Spleen (tissue), 7 donors: ENCODE results near the gene CCL16.

Source experiments
- CTCF ChIP-seq, 11 experiments: fragments of 200-600 bp in 7 of 11; fragments of 450-650 bp in 4 of 11; sonication (generic) in 4 of 11; IDR thresholded peaks in 8 of 11; conservative IDR thresholded peaks in 3 of 11; 1 replicate in 7 of 11; 2 replicates in 4 of 11; pipeline versions ENCODE4 v1.4.0 to v1.8.0; 2016 to 2021; ENCODE audit warnings: antibody characterized with exemption in 11 of 11, inconsistent platforms in 4 of 11, mild to moderate bottlenecking in 1 of 11
- POLR2A ChIP-seq, 3 donors: fragments of 450-650 bp; IDR thresholded peaks; one replicate each; pipeline ENCODE4 v1.5.1; 2017; ENCODE audit warnings: antibody characterized with exemption in 3 of 3, mild to moderate bottlenecking in 1 of 3
- donor health status: DM: no; HTN: no; CAD: no; lungs with moderate emphysema.
- donor health status: DM: no; HTN: no; CAD: no.
- donor health status: DM: no; HTN: no; CAD: no.

GRCh38 chr17:36024106-36024869 is 43.0 kb upstream of the CCL16 start:
- TF ChIP-seq CTCF (IDR thresholded peaks at IDR 0.05 in 8 of 11, conservative IDR thresholded peaks at IDR 0.05 in 3 of 11) (no peak), POLR2A (IDR thresholded peaks at IDR 0.05) (no peak)
